ENCODE measurements around the gene HMCN1.

HMCN1 gene

DNA sequence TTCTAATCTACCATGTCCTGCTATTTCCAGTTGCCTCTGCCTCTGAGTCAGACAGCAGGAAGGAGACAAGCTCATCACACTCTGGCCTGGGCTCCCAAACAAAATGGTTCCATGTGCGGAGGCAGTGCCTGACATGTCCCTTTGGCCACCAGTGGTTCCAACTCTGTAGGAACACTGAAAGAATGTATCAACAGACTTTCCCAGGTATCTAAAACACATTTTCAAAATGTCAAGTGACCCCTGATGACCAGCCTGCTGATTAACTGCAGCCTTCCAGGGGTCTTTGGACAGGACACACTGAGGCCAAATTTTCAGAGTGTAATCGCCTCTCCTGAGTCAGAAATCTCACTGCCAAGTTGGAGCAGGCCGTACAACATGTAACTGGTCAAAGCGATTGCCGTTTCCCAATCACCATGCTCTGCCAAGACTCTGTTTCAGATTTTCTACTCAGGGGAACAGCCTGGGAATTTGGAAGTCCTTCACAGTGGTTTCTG is 468.1 kb downstream of the HMCN1 start:
- TF ChIP-seq, protein P1, sequence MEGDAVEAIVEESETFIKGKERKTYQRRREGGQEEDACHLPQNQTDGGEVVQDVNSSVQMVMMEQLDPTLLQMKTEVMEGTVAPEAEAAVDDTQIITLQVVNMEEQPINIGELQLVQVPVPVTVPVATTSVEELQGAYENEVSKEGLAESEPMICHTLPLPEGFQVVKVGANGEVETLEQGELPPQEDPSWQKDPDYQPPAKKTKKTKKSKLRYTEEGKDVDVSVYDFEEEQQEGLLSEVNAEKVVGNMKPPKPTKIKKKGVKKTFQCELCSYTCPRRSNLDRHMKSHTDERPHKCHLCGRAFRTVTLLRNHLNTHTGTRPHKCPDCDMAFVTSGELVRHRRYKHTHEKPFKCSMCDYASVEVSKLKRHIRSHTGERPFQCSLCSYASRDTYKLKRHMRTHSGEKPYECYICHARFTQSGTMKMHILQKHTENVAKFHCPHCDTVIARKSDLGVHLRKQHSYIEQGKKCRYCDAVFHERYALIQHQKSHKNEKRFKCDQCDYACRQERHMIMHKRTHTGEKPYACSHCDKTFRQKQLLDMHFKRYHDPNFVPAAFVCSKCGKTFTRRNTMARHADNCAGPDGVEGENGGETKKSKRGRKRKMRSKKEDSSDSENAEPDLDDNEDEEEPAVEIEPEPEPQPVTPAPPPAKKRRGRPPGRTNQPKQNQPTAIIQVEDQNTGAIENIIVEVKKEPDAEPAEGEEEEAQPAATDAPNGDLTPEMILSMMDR (IDR thresholded peaks at IDR 0.05), result no peak

DNA sequence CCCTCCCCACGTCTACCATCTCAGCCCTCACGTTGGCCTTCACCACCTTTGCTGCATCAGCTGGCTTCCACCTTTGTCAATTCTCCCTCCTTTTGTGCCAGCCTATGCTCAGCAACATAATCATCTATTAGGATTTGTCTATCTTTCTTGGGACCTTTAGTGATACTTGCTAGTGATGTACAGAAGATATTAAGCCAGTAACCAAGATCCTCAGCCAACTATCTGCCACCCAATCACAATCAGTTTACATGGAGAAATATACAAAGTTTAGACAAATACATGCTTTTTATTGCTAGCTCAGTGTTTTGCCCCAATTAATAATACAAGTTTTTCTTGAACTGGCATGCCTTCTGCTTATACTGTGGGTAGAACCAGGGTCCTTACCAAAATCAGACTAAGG is 468.6 kb downstream of the HMCN1 start:
- TF ChIP-seq, protein P1 (IDR thresholded peaks at IDR 0.05), result no peak

DNA sequence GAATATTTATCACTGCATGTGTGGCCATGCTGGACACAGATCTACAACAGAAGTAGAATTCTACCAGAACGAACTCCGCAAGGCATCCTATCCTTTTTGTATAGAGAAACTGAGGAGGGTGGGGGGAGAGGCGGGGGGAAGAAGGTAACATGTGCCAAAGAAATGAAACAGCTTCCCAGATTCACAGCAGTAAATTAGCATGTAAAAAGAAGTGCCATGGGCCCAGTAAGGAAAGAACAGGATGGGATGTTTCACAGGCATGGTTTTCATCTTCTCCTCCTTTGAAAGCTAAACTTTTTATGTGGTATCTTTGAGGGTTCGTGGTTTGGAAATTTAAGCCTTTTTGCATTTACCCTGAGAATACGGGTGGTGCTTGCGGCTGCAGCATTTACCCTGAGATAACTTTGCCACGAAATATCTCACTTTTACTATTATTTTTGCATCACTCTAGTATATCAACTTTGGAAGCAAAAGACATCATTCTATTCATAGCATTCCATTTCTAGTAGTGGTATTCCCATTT is 471.9 kb downstream of the HMCN1 start:
- TF ChIP-seq, protein P1 (IDR thresholded peaks at IDR 0.05), result no peak

DNA sequence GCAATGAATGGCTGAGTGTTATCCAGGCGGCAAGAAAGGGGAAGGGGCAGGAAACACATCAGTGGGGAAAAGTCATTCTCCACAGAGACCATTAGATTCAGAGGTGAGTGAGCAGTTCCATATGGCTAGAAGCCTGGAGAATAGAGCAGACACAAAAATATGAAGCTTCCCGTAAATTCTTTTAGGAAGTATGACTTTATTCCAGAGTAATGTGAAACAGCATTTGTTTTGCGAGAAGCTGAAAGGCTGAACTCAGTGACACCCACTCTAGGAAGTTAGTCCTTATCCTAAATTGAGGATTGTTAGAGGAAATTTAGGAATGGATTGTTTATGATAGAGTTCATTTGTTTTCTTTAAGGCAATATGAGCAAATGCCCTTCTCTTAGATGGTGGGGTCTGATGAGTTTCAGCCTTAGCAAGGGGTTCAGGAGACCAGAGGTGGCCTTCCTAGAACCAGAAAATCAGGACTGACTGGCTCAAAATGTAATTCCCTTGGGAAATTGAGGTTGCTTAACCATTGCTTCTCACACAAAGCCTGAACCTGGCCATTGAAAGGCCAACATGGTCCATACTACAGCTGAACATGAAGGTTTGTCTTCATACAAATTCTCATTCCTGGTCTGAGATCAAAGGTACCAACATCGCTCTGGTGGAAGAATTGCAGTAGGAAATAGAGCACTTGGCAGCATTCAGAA is 473.3 kb downstream of the HMCN1 start:
- TF ChIP-seq, protein P1 (IDR thresholded peaks at IDR 0.05), result no peak

DNA sequence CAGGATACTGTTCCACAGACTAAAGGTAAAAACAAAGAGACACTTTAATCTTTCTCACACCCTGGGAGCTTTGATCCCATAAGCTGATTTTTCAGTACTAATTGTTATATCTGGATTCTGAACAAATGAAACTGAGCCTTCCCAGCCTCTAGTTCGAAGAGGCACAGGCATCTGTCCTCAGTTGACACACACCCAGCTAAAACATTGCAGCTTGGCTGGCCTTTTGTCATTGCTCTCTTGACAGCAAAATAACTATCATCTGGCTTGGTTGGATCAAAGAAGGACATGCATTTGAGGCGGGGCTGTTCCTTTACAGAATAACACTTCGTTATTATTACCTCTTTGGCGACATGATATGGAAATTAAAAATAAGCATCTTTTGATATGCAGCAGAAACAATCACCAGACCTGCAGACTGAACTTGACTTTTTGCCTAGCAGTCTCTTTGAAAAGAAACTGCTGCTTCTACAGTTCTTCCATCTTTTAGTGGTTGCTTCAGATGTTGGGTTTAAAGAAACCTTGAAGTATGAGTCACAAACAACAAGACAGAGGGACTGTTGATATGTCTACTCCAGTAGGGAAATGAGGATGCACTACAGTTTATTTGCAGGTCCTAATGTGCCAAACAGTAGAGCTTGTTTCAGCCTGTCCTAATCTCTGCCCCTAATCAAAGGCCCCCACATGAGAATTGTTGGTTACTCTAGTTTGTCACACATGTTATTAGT is 474.4 kb downstream of the HMCN1 start:
- TF ChIP-seq, protein P1 (IDR thresholded peaks at IDR 0.05), result no peak

DNA sequence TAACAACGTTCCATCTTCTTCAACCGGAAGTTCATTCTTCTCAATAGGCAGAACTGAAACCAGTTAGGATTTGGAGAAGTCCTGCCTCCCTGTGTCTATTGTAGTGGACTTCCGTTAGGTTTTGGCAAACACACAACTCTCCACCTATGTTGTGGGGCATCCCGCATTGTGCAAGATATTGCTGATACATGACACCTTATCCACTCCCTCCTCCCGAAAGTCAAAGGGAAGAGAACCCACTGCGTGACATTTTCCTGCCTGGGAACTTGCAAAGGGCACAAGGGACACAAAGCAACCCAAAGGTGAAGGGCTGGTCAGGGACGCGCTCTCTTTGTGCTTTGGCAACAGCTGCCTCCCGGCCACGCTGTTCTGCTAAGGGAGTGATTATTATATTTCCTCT is 476.1 kb downstream of the HMCN1 start:
- TF ChIP-seq, protein P1 (IDR thresholded peaks at IDR 0.05), result no peak

DNA sequence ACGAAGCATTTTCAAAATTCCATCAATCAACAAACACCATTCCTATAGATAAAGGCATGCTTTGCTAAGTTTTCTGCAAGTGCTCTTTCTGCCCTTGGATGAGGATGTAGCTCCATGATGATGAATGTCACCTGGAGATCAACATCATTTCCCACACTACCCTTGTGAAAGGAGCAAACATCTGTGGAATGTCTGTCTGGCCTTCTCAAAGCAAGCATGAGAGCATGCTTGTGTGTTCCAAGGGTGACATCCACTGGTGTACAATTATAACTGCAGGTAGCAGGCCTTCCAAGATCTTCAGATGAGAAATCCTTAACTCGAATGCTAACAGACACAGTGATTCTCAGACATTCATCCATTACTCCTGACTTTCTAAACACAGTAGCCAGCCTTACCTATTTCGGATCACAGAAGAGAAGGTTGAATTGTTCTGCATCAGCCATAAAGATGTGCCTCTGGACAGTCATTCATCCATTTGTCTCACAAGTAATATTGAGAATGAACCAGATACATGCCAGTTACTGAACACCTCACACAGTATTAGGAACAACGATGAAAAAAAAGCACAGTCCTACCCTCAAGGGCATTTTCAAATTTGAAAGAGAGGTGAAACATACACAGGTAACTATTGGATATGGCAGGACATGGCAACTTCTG is 478.5 kb downstream of the HMCN1 start:
- TF ChIP-seq, protein P1 (IDR thresholded peaks at IDR 0.05), result peak; percentile 95
